LHCN-M2 (cell line): Measurements from ENCODE around the gene PRKN. TPM values are rescaled to one million over a fixed set of nuclear protein-coding genes. Genes with fewer than 3 reads are reported as not detected.

Source experiments
- DNase-seq: peaks from one replicate; pipeline ENCODE4 v3.0.0-alpha.2; 2012; ENCODE audit warnings: low read depth
- total RNA-seq: library from RNA; depleted of rRNA; stranded (reverse); fragments of >200 nt; gene quantifications from 2 replicates; pipeline ENCODE4 v1.2.3, GENCODE V29; 2014

The PRKN gene
- total RNA-seq, 1 experiment from 2014 or later, result 2.4 TPM

- no peak for DNase-seq
Measured at GRCh38 chr6:161971043-161971442, 756.5 kb downstream of the PRKN start.

DNA sequence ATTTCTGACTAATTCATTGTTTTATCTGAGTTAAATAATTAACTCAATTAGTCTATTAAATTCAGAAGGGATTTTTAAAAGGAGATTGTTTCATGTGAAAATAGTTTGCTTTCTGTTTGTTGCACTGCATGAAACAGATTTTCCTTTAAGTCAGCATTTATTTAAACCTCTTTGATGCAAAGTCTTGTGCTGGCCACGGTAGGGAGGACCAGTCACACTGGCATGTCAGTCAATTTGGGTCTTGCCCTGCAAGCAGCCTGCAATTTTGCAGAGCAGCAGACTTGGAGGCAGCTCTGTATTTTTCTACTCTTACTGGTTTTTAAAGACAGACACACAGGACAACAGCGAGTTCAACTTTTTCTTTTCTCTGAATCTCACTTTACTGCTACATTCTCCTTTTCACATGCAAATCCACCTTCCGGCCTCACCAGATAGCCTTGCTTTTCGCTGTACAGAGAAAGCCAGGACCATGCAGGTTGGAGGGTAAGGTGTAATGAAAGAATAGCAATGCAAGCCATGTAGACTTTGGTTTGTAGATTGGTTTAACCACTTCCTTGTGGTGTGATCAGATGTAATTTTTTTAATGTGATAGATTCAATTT, 763.8 kb downstream of the PRKN start:
- DNase-seq, result no peak

- DNase-seq, result no peak
Measured at GRCh38 chr6:161963181-161963580, 764.4 kb downstream of the PRKN start.

DNA sequence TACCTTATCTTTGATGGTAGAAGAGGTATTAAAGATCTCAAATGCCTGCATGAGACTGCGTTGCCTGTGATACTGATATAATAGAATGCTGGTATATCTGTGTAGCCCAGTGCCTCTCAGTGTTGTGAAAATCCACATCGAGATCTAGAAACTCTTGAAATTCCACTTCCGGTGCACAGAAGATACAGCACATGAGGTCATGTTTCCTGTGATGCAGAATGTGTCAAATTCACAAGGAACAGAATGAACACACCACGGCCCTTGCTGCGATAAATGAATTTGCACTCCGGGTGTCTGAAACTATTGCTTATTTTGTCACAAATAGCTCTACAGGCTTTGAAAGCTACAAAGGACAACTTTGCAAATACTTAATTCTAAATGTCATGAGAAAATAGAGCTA, 765.8 kb downstream of the PRKN start:
- DNase-seq, result no peak

DNA sequence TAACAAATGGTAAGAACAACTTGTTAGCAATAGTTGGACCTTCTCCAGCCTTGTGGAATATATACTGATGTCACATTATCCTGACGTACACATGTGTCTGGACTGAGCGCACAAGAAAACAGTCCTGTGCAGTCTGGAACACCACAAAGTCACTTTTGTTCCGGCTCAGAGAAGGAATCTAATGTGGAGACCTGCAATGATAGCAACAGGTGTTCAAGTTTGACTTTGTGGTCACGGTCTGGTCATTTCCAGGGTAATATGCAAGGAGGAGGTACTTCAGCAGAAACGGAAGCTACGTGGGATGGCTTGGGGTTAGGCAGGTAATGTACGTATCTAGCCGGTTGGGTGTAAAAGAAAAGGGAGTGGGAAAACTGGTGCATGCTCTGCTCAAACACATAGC, 766.5 kb downstream of the PRKN start:
- DNase-seq, result no peak

DNA sequence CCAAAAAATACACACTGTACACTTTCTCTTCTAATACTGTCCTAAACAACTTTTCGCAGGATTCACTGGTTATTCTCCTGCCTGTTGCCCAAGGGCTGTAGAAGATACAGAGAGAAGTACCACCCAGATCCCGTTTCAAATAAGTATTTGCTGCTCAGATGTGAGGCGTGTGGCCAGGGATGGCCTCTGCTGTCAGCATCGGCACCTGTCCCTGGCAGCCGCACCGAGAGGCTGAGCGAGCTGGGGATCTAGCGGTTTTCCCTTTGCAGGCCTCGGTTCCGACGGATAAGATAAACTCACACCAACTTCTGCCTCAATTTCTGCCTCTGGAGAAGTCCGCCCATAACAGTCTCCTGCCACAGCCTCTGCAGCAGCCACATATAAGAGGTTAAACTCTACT, 768.5 kb downstream of the PRKN start:
- no peak for DNase-seq

DNA sequence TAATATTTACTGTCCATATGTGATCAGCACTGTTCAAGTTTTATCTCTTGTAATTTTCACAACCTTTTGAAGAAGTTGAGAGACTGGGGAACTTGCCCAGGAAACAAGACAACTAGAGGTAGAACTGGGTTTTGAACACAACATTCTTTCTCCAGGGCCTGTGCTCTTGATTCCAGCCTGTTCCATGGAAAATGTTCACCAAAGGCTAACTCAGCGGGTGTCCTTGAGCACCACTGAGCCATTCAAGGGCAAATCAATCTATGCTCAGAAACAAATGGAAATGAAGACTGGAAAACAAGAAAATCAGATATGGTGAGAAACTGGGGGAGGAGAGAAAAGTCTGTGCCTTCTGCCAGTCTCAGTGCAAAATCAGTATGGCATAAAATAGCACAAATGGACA, 771.5 kb downstream of the PRKN start:
- no peak for DNase-seq

GRCh38 chr6:161954699-161955276, 772.8 kb downstream of the PRKN start:
- no peak for DNase-seq

DNA sequence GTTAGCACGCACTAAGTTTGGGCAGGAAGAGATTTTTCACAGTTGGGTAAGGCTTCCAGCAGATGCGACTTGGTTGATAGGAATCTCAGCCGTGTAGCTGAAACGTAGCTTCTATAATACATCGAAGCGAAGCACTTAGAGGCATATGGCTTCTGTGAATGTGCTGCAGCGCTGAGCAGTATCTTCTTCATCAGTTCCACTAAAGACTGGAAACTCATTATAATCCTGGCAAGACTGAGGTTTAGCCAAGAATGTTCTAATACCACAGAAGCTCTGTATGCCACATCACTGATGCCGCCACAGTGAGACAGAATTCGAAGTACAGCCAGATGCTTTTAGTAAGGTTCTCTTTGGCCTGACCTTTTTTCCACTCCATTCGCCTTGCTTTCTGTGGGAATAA, 773.5 kb downstream of the PRKN start:
- DNase-seq, result no peak

DNA sequence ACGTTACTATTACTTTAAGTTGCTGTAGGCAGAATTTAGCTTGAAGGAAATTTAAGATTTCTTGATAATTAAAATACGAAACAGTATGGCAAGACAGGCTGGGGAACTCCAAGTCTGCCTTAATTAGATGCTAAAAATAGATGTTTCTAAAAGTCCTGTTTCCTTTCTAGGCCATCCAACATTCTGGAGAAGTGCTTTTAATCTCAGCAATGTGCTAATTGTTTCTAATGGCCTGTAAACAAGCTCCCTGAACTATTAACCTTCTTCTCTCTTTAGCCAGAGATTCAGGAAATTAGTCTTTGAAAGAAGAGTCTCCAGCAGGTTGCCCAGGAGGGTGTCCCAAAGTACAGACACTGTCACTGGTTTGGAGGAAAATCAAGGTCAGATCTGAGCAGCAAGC, 776.4 kb downstream of the PRKN start:
- no peak for DNase-seq

DNA sequence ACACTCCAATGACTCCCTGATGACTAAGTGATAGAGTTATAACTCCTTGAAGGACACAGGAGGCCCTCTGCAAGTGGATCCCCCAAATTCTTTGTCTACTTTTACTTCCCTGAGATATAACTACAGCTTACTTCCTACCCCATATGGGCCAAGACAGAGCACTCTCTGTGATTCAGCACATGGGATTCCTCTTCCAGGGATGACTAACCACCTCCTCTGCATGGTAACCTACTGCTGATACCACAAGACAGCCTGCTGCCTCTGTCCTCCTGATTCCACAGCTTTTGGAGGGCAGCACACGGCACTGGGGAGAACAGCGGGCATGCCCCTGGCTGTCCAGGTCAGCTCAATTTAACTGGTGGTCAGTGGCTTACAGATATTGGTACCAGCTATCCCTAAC, 778.0 kb downstream of the PRKN start:
- DNase-seq, result peak; percentile 6

DNA sequence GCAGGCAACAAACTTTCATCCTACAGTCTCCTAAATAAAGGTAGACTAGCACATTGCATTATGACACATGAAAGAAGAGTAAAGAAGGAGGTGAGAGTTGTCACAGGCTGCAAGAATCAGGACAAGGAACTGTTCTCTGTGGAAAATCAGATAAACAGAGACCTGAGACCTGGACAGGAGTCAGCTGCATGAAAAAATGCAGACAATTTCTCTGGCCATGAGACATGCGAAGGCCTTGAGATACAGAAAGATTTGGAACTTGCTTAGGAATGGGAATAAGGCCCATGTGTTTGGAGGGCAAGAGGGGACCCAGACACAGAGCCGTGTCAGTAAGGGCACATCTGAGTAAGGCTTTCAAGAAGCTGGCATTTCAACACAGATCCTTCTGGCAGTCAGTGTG, 779.1 kb downstream of the PRKN start:
- DNase-seq, result no peak

DNA sequence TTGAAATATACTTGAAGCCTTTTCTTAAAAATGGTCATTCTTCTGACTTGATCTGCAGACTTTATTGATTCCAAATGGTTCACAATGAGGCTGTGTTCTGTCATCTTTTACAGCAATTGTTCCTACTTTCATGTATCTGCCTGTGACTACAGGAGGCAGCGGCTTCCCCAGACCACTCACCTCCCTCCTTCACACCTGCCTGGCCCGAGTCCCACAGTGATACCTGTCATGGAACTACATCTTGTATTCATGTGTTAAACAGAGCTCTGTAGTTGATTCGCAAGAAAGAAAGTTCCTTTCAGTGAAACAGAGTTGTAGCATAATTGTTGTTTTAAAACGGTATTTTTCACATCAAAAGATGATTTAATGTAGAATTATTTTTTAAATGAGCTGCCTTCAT, 780.2 kb downstream of the PRKN start:
- DNase-seq, result no peak

- DNase-seq, result no peak
Measured at GRCh38 chr6:161946461-161946860, 781.1 kb downstream of the PRKN start.

GRCh38 chr6:161943561-161943960, 784.0 kb downstream of the PRKN start:
- DNase-seq, result no peak

- DNase-seq, result no peak
Measured at GRCh38 chr6:161941565-161941964, 786.0 kb downstream of the PRKN start.

DNA sequence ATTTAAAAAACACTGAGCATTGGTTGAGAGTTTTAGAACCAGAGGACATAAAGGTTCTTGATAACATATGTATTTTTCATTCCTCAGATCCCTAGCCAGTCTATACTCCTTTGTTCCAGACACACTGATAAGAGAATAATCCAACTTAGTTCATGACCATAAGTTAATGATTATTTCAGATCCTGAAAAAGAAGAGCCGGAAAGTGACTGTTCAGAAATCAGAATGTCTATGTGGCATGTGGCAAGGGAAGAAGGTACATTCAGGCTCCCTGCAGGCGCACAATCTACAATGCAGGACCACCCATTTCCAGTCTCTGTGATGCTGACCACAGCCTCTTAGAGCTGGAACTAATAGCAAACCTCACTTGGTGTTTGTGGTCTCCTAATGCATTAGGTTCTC, 787.0 kb downstream of the PRKN start:
- DNase-seq, result no peak

GRCh38 chr6:161926324-161926723, 801.2 kb downstream of the PRKN start:
- no peak for DNase-seq

GRCh38 chr6:161924516-161925116, 803.0 kb downstream of the PRKN start:
- DNase-seq, result no peak

GRCh38 chr6:161922631-161923119, 804.9 kb downstream of the PRKN start:
- DNase-seq, result peak; percentile 57

- no peak for DNase-seq
Measured at GRCh38 chr6:161921602-161922395, 805.8 kb downstream of the PRKN start.

- DNase-seq, result no peak
Measured at GRCh38 chr6:161919691-161920090, 807.9 kb downstream of the PRKN start.
